Measurements from ENCODE around the gene FAM237B. TPM values are rescaled to one million over a fixed set of nuclear protein-coding genes. Genes with fewer than 3 reads are reported as not detected.
A peak's percentile ranks its signal among the peaks of the same experiment; 100 is the strongest.

The FAM237B gene
- total and polyA plus RNA-seq, 2 of the 13 experiments (the other 11 are each of a cell fraction or from before 2014, with no cell fraction given), result not detected

DNA sequence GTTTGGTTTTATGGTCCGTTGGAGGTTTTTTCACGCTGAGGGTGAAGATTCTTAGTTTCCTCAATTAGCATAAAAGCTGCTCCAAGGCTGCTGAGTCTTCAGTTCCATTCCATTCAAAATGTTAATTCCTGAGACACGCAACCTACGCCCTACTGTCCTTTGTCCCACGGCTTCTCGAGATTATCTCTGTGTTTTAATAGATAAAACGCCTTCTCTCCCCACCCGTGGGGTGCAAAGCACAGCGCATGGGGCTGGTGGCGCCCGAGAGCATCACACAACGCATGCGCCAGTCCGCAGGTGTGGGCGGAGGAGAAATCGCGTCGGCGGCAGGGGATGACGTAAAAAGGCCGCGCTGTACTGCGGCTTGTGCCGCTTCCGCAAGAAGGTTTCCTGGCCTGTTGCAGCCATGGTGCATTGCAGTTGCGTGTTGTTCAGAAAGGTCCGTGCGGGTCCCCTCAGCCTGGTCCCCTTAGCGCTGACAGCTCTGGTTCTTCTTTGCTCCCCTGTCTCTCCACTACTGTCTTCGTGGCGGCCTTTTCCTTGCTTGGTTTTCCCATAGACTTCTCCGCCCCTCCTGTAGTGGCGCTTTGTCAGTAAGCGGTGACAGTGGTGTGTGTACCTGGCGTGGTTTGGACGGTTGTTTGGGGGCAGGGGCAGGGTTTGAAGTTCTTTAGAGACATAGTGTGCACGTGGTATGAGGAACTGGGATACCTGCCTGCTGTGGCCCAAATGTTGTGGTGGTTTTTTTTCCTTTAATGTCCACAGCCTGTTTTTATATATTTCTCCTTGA lies 25.4 kb upstream of the FAM237B start, which contains the start of gene GTPBP10 (continued):
- TF ChIP-seq MZF1 (CRISPR knock-in tag; IDR thresholded peaks at IDR 0.05; ENCODE audit: borderline replicate concordance) (no peak), ZNF12 (CRISPR knock-in tag; IDR thresholded peaks at IDR 0.05) (no peak), ZNF460 (CRISPR knock-in tag; IDR thresholded peaks at IDR 0.05; ENCODE audit: borderline replicate concordance) (no peak; the same call in 1 of the 2 replicates), ZNF788 (CRISPR knock-in tag; IDR thresholded peaks at IDR 0.05; ENCODE audit: borderline replicate concordance) (peak; percentile 87; the same call in 1 of the 2 replicates), PCBP1 (IDR thresholded peaks at IDR 0.05; ENCODE audit: borderline replicate concordance, low read depth, low read length) (no peak), RFX3 (CRISPR knock-in tag; IDR thresholded peaks at IDR 0.05) (no peak), ZMAT3 (CRISPR knock-in tag; conservative IDR thresholded peaks at IDR 0.05) (peak; percentile 67; the same call in 1 of the 2 replicates), SAP130 (CRISPR knock-in tag; IDR thresholded peaks at IDR 0.05; ENCODE audit: low read depth) (peak; percentile 99), ZNF639 (CRISPR knock-in tag; conservative IDR thresholded peaks at IDR 0.05) (no peak), CCDC6 (CRISPR knock-in tag; IDR thresholded peaks at IDR 0.05) (no peak), SMARCC2 (IDR thresholded peaks at IDR 0.05) (no peak), ZNF136 (CRISPR knock-in tag; IDR thresholded peaks at IDR 0.05; ENCODE audit: low read depth) (0 out of 2 replicates have a peak, but pooled peaks have one; percentile 27), ZSCAN5A (CRISPR knock-in tag; IDR thresholded peaks at IDR 0.05; ENCODE audit: borderline replicate concordance) (peak; percentile 91; the same call in 1 of the 2 replicates), XBP1 (CRISPR knock-in tag; IDR thresholded peaks at IDR 0.05) (no peak), ZBTB7A (CRISPR knock-in tag; IDR thresholded peaks at IDR 0.05) (no peak), ZSCAN22 (CRISPR knock-in tag; IDR thresholded peaks at IDR 0.05) (no peak), ZNF75D (CRISPR knock-in tag; IDR thresholded peaks at IDR 0.05; ENCODE audit: borderline replicate concordance) (no peak), ISX (CRISPR knock-in tag; conservative IDR thresholded peaks at IDR 0.05) (no peak), TBX2 (CRISPR knock-in tag; IDR thresholded peaks at IDR 0.05; ENCODE audit: borderline replicate concordance) (peak; percentile 64), ZNF556 (CRISPR knock-in tag; IDR thresholded peaks at IDR 0.05; ENCODE audit: borderline replicate concordance) (peak; percentile 83; the same call in 1 of the 2 replicates), DPF2 (CRISPR knock-in tag; IDR thresholded peaks at IDR 0.05; ENCODE audit: borderline replicate concordance, low read depth) (no peak)
- TF ChIP-seq, protein P1, sequence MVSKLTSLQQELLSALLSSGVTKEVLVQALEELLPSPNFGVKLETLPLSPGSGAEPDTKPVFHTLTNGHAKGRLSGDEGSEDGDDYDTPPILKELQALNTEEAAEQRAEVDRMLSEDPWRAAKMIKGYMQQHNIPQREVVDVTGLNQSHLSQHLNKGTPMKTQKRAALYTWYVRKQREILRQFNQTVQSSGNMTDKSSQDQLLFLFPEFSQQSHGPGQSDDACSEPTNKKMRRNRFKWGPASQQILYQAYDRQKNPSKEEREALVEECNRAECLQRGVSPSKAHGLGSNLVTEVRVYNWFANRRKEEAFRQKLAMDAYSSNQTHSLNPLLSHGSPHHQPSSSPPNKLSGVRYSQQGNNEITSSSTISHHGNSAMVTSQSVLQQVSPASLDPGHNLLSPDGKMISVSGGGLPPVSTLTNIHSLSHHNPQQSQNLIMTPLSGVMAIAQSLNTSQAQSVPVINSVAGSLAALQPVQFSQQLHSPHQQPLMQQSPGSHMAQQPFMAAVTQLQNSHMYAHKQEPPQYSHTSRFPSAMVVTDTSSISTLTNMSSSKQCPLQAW (CRISPR knock-in tag; IDR thresholded peaks at IDR 0.05), result peak; percentile 97
